Measurements from ENCODE around the gene SHKBP1.
"Not testable (repeated sequence)": the region's sequence is repeated elsewhere in the genome, so short reads cannot be mapped to it uniquely, and the experiment has no call there.

The SHKBP1 gene

GRCh38 chr19:40556953-40557530 lies 19.6 kb upstream of the SHKBP1 start:
- no peak for DNase-seq

GRCh38 chr19:40559394-40559793 lies 17.3 kb upstream of the SHKBP1 start:
- DNase-seq = no peak

GRCh38 chr19:40560092-40560507 lies 16.6 kb upstream of the SHKBP1 start:
- DNase-seq = no peak

GRCh38 chr19:40561947-40562346 lies 14.7 kb upstream of the SHKBP1 start:
- no peak for DNase-seq

- not testable (repeated sequence) for DNase-seq
These were observed 12.1 kb upstream of the SHKBP1 start for GRCh38 chr19:40564535-40564934.

GRCh38 chr19:40565355-40565754 lies 11.3 kb upstream of the SHKBP1 start:
- no peak for DNase-seq

GRCh38 chr19:40565910-40566495 lies 10.7 kb upstream of the SHKBP1 start:
- DNase-seq = no peak

- no peak for DNase-seq
These were observed 9.5 kb upstream of the SHKBP1 start for GRCh38 chr19:40567040-40567749.

GRCh38 chr19:40567750-40568494 lies 8.8 kb upstream of the SHKBP1 start:
- DNase-seq = no peak

- DNase-seq = peak; percentile 97
These were observed 6.2 kb upstream of the SHKBP1 start for GRCh38 chr19:40570313-40571004.

- no peak for DNase-seq
These were observed 5.7 kb upstream of the SHKBP1 start for GRCh38 chr19:40571005-40571318.

- DNase-seq = no peak
These were observed 4.7 kb upstream of the SHKBP1 start for GRCh38 chr19:40571831-40572495.

- no peak for DNase-seq
These were observed 1.3 kb upstream of the SHKBP1 start for GRCh38 chr19:40575326-40575725.

GRCh38 chr19:40576151-40576584 lies 505 bp upstream of the SHKBP1 start:
- DNase-seq = peak; percentile 50

- DNase-seq = no peak
These were observed 1.8 kb downstream of the SHKBP1 start for GRCh38 chr19:40578442-40578908.

- no peak for DNase-seq
These were observed 3.9 kb downstream of the SHKBP1 start for GRCh38 chr19:40580619-40581018.

GRCh38 chr19:40581531-40581930 lies 4.9 kb downstream of the SHKBP1 start:
- no peak for DNase-seq

GRCh38 chr19:40582467-40582866 lies 5.8 kb downstream of the SHKBP1 start:
- DNase-seq = no peak

- DNase-seq = no peak
These were observed 6.6 kb downstream of the SHKBP1 start for GRCh38 chr19:40583283-40583682.

GRCh38 chr19:40584007-40584406 lies 7.3 kb downstream of the SHKBP1 start:
- DNase-seq = no peak

- DNase-seq = no peak
These were observed 8.7 kb downstream of the SHKBP1 start for GRCh38 chr19:40585241-40585981.

- DNase-seq = no peak
These were observed 9.3 kb downstream of the SHKBP1 start for GRCh38 chr19:40585982-40586422.
